HG03280 (cell line): Measurements from ENCODE around the gene SHISA9.

ENCODE experiments used
- ATAC-seq: cut with Tn5 transposase; IDR thresholded peaks from one replicate; pipeline ENCODE4 v1.9.1; 2021; ENCODE audit warnings: mild to moderate bottlenecking, moderate library complexity; ENCODE audit not compliant: unreplicated experiment

SHISA9 gene

DNA sequence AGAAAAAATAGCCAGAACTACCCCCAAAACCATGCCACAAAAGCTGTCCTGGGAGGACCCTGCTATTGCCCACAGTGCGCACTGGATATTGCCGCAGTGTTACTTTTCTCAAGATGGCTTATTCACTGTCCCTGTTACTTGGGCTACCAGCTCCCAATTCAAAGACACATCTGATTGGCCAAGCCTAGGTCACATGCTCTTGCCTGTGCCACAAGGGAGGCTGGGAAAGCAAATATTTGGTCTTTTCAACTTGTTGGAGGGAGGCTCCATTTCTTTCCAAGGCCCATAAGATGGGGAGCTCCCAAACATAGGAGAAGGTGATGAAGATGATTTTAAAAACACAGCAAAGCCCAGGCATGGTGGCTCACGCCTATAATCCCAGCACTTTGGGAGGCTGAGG is 257.0 kb downstream of the SHISA9 start:
- ATAC-seq, result no peak

DNA sequence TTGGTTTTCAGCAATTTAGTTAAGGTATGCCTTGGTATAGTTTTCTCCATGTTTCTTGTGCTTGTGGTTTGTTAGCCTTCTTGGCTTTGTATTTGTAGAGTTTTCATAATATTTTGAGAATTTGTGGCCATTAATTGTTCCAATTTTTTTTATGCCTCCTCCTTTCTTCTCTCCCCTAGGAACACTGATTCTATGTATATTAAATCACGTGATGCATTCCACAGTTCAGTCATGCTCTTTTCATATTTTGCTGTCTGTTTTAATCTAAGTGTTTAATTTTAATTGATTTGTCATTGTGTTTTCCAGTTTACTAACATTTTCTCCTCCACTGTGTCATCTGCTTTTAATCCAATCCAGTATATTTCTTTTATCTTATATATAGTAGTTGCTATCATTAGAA is 263.6 kb downstream of the SHISA9 start:
- ATAC-seq, result no peak

DNA sequence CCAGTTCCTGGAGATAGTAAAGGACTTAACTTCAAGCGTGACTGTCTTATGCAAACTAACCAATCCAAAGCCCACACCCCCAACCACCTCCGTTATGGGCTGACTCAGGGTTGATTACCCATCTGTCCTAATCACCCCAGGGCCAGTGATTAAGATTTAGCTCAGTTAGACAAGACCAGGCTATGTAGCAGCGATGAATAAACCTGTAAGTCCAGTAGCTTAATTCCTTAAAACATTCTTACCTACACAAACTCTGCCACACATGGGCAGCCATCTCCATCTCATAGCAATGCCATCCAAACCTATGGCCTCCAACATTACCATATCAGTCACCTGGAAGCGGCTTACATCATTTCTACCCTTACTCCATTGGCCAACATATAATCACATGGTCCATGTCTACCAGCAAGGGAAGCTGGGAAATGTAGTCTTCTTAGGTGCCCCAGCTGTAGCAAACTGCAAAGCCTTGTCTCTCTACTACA is 266.7 kb downstream of the SHISA9 start:
- no peak for ATAC-seq

DNA sequence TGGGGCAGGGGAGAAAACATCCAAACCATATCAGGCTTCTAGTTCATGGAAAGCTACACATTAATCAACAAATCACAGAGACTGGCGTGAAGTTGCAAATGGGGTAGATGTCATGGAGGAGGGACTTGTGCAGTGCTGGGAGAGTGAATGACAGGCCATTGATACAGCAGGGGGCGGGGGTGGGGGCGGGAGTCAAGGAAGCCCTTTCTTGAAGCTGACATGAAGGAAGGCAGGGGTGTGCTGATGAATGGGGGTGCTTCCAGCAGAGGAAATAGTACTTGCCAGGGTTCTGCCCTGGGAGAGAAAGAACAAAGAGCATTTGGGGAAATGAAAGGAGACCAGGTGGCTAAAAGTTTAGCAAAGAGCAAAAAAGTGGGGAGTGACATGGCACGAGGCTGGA is 269.9 kb downstream of the SHISA9 start:
- no peak for ATAC-seq

DNA sequence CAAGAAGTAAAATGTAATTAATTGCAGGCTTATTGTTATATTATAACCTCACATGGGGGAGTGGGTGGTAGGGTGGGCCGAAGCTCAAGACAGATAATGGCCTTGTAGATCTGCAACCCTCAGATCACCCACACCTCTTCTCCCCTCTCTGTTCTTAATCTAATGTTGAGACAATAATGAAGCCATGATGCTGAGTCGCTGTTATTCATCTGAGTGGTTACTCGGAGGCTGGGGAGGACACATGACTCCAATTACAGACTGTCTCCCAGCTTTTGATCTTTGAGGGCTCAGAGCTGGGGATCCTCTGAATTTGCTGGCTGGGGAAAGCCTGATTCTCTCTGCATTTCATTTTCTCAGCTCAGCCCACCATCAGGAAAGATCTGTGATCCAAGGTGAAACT is 275.3 kb downstream of the SHISA9 start:
- ATAC-seq, result no peak

DNA sequence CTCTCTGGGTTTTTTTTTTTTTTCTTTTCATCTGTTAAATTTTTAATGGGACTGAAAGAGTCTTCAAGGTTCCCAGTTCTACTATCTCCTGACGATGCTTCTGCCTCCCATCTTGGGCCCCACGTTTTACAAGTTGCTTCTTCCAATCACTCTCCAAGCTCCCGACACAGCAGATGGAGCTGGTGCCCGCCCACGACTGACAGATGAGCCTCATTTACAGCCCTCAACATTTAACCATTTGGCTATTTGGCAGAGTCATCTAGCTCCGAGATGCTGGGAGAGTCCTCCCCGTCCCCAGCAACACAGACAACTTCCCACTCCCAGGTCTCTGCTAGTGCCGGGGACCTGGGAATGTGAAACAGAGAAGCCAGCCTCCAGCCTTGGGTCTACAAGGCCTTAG is 276.9 kb downstream of the SHISA9 start:
- ATAC-seq, result no peak

DNA sequence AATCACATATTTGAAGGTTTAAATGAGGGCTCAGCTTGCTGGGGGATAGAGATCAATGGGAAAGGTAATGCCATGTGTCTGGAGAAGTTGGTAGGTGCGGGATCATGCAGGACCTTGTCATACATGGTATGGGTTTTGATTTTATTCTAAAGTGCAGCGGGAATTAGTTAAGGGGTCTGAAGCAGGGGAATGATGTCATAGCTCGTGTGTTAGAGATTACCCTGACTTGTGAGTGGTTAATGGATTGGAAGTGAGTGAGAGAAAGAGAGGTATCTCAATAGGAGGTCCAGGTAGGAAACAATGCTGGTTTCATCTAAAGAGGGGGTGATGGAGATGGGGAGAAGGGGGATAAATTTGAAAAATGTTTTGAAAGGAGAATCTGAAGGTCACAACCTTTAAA is 280.0 kb downstream of the SHISA9 start:
- no peak for ATAC-seq

DNA sequence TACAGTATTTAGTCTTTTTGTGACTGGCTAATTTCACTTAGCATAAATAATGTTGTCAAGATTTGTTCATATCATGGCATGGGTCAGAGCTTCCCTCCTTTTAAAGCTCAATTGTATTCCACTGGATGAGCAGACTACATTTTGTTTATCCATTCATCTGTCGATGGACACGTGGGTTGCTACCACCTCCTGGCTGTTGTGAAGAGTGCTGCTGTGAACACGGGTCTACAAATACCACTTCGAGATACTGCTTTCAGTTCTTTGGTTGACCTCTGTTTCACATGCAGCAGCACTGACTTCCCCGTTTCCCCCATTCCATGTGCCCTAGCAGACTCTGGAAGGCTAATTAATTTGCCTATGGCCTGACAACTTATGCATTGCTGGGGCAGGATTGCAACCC is 285.4 kb downstream of the SHISA9 start:
- no peak for ATAC-seq

DNA sequence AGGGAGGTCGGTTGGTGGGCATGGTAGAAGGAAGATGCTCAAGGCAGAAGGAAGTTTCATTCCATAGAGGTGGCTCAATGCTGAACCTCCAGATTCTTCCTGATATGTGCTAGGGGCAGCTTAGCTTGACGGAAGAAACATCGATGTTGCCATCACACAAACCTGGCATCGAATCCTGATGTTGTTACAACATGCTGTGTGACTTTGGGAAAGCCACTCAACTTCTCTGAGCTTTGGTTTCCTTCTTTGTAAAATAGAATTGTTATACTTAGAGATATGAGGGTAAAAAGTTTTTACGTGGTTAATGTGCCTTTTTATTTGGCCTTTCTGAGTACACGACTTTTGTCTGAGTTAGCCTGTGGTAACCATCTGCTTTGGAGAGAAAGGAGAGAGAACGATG is 287.9 kb downstream of the SHISA9 start:
- no peak for ATAC-seq

DNA sequence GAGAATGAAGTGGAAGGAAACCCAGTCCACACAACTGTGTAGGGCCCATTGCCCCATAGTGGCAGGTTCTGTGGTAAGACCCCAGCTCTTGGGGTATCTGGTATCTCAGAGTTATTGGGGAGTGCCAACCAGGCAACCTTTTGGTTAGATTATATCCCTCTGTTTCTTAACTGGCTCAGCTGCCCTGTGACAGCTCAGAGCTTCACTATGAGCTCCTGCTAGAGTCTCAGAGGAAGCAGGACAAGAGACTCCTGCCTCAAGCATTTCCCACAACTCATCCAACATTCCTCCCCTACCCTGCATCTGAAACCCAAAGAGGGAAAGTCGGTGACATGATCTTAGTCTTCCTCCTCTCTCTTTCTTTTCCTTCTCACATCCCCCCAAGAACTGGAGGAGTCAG is 292.3 kb downstream of the SHISA9 start:
- no peak for ATAC-seq

DNA sequence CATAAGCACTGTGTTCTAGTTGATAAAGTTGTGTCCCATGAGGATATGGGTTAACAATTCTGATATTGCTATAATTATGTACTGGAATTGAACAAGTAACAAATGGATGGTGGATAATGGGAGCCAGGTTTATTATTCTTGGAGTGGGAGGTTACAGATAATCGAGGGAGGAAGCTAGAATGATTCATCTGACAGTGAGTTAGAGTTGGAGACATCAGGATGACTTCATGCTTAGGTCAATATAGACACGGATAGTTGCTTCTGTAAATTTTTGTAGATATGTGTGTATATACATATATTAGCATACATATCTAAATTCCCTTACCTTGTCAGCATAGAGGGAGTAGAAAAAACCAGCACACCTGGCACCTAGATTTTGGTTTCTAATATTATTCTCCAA is 293.4 kb downstream of the SHISA9 start:
- ATAC-seq, result no peak

DNA sequence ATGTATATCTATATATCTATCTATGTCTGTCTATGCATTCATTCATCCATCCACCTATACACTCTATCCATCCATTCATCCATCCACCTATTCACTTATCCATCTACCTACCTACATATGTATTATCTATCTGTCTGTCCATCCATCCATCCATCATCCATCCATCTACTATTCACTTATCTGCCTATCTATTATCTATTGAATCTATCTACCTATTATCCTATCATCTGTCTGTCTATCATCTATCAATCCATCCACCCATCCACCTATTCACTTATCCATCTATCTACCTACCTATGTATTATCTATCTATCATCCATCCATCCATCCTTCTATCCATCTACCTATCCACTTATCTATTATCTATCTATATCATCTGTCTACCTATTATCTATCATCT is 302.3 kb downstream of the SHISA9 start:
- ATAC-seq, result no peak

DNA sequence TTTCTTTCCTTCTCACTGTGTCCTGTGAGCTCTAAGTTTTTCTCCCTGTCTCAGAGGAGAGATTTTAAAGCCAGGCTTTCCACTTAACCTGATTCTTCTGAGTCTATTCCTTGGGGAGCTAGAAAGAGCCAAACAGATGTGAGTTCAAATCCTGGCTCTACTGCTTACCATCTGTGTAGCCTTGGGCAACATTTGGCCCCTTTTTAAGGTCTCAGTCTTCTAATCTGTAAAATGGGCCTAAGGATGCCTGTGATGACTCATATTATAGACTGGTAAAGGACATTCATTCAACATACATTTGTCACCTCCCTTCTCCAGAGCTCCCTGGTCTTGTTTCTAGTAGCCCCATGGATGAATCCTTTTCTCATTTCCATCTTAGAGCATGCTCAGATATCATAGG is 304.0 kb downstream of the SHISA9 start:
- ATAC-seq, result no peak

DNA sequence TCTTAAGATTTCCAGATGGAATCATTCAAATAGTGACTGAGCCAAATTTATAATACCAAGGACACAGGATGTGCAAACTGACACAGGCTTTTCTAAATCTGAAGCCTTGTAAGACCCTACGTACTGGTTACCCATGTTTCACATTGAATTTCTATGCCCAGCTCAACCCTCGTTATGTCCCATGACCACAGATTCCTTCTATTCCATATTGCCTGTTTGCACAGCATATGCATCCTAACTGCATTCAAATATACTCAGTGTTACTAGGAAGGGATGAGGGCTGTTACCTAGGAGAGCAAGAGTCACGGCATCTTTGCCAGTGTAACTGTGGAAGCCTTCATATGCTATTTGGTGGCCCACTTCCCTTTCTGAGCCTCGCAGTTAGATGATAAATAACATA is 305.2 kb downstream of the SHISA9 start:
- ATAC-seq, result no peak

DNA sequence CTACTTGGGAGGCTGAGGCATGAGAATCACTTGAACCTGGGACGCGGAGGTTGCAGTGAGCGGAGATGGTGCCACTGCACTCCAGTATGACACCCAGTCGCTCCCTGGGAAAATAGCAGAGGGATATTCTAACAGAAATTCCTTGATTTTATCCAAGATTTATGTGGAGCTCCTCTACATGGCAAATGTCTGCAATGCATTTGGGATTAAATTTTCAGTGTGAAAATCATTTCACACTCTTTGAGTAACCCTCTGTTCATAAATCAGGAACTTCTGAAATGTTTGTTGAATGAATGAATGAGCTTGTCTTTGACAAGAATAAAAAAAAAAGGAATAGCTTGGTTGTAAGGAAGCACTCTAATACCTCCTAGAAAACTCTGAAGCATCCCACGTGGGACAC is 305.8 kb downstream of the SHISA9 start:
- ATAC-seq, result no peak

DNA sequence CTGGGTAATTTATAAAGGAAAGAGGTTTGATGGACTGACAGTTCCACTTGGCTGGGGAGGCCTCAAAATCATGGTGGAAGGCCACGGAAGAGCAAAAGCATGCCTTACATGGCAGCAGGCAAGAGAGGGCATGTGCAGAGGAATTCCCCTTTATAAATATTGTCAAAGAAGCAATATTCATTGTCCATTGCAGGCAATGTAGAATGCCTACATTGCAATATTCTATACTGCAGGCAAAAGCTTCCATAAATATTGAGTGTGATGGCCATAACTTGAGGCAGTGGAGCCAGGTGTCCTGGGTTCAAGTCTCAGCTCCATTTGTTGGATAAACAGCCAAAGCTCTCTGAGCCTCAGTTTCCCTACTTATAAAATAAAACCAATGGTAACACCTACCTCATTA is 322.3 kb downstream of the SHISA9 start:
- ATAC-seq, result no peak

DNA sequence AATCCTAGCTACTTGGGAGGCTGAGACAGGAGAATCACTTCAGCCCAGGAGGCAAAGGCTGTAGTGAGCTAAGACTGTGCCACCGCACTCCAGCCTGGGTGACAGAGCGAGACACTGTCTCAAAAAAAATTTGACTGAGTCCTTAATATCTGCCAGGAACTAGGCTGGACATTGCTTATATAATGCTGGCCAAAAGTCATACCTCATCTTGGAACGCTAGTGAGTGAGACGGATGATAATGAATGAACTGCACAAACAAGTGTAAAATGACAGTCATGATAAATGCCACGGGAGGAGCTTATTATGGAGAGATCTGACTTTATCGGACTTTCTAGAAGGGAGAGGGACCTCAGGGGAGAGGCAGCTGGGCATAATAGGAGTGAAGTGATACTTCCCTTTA is 327.6 kb downstream of the SHISA9 start:
- ATAC-seq, result no peak

DNA sequence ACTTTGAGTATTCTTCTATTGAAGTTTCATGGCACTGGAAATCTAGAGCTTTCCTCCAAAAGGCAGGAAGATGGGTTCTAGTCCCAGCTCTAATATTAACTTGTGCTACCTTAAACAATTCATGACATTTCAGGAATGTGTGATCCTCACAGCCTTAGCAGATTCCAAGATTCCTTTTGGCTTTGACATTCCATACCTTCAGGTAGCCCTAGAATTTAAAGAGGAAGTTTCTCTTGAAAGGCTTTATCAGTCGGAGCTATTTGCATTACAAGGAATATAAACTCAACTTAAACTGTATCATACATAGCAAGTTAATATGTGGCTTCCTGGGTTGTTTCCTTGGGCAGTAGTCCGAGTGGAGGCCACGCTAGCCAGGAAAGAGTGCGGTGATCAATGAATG is 330.0 kb downstream of the SHISA9 start:
- ATAC-seq, result no peak

DNA sequence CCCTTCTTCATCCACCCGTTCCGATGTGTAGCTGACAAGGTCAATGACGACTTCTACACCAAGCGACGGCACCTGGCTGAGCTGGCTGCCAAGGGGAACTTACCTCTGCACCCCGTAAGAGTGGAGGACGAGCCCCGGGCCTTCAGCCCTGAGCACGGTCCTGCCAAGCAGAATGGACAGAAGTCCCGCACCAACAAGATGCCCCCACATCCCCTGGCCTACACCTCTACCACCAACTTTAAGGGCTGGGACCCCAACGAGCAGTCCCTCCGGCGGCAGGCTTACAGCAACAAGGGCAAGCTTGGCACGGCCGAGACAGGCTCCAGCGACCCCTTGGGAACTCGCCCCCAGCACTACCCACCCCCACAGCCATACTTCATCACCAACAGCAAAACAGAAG is 333.6 kb downstream of the SHISA9 start:
- no peak for ATAC-seq

DNA sequence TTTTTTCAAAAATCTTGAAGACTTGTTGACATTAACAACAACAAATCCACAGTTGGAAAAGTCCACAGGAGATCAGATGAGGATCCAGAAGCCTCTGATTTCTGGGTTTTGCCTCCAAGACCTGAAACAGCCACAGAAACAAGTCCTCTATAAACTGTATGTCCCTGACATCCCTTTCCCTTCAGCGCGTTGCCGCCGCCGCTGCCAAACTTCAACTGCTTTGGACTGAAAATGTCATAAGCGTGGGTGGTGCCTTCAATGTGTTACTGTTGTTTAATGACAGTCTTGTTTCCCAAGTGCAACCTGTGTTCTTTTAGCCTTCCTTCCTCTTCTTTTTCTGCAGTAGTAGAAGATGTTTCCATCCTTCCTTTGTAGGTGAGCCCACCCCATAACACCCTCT is 334.9 kb downstream of the SHISA9 start:
- no peak for ATAC-seq

DNA sequence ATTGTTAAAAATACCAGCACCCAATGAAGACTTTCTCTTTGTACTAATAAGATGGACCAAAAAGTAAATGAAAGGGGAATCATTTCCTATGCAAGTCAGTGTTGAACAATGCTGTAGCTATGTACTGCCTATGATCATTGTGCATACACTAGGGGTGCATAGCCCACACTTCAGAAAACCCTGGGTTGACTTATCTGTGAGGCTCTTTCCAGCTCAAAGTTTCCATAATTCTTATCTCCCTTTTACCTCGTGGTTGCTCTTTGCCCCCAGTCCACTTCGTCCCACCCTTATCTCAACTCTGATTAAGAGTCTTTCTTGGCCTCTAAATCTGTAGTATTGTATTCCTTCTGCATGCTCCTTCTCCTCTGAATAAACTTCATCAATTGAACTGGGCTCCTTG is 336.8 kb downstream of the SHISA9 start:
- no peak for ATAC-seq

DNA sequence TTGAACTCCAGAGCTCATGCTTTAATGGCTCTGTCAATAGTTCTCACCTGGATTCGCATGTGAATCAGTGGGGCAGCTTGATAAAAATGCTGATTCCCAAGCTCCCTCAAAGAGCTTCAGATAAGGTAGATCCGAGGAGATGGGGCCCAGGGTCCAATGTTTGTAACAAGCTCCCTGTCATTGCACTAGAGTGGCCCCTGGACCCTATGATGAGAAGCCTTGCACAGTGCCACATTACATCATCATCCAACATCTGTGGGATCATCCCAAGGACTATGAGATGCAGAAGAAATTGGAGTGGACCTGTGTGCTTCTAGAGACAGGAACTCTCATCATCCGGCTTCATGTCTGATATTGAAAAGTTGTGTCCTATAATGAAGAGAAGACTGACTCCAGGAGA is 340.8 kb downstream of the SHISA9 start:
- ATAC-seq, result no peak

DNA sequence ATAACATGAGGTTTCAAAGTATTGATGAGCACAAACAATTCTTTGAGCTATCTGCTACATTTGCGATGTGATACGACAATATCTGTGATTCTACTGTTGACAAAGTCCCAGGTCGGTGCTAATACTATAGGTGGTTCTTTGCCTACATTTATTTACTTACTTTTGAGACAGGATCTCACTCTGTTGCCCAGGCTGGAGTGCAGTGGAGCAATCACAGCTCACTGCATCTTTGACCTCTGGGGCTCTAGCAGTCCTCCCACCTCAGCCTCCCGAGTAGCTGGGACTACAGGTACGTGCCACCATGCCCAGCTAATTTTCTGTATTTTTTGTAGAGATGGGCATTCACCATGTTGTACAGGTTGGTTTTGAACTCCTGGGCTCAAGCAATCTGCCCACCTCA is 343.4 kb downstream of the SHISA9 start:
- ATAC-seq, result no peak
